DOHH2 (cell line): ENCODE results near the gene TMEM186.
"Not testable (repeated sequence)": the region's sequence is repeated elsewhere in the genome, so short reads cannot be mapped to it uniquely, and the experiment has no call there.

Experiments used
- H3F3A ChIP-seq: fragments of 200-600 bp; sonication (generic), shearing (Covaris generic); 2 replicates; pipeline ENCODE4 v1.6.0; 2016; ENCODE audit warnings: antibody characterized with exemption, mild to moderate bottlenecking; ENCODE audit not compliant: control insufficient read depth, insufficient read depth
- H3K27ac ChIP-seq: fragments of 200-600 bp; sonication (generic); 2 replicates; pipeline ENCODE4 v1.5.1; 2014; ENCODE audit warnings: low read depth, mild to moderate bottlenecking, low read length, moderate library complexity
- H3K27me3 ChIP-seq: fragments of 200-600 bp; sonication (generic); 2 replicates; pipeline ENCODE4 v1.6.1; 2014; ENCODE audit warnings: mild to moderate bottlenecking, low read length, mixed read lengths; ENCODE audit not compliant: control insufficient read depth
- H3K36me3 ChIP-seq: fragments of 200-600 bp; sonication (generic); 2 replicates; pipeline ENCODE4 v1.6.1; 2014; ENCODE audit warnings: mild to moderate bottlenecking, low read length, moderate library complexity, mixed read lengths; ENCODE audit not compliant: control insufficient read depth
- H3K4me1 ChIP-seq: fragments of 200-600 bp; sonication (generic); 2 replicates; pipeline ENCODE4 v1.6.1; 2014; ENCODE audit warnings: mild to moderate bottlenecking, low read length, mixed read lengths; ENCODE audit not compliant: control insufficient read depth
- H3K4me2 ChIP-seq: fragments of 200-600 bp; sonication (generic); 2 replicates; pipeline ENCODE4 v1.6.0; 2014; ENCODE audit warnings: mild to moderate bottlenecking, low read length, moderate library complexity
- H3K4me3 ChIP-seq: fragments of 200-600 bp; sonication (generic); 2 replicates; pipeline ENCODE4 v1.5.1; 2014; ENCODE audit warnings: mild to moderate bottlenecking, low read length, mixed read lengths
- H3K79me2 ChIP-seq: fragments of 200-600 bp; sonication (generic); 2 replicates; pipeline ENCODE4 v1.6.1; 2014; ENCODE audit warnings: mild to moderate bottlenecking, low read length, mixed read lengths; ENCODE audit not compliant: control insufficient read depth
- H3K9me2 ChIP-seq: fragments of 200-600 bp; sonication (generic); replicated peaks from 2 replicates; pipeline ENCODE4 v1.6.1; 2014; ENCODE audit warnings: mild to moderate bottlenecking, low read length, mixed read lengths; ENCODE audit not compliant: control insufficient read depth
- H3K9me3 ChIP-seq: fragments of 200-600 bp; sonication (generic); 2 replicates; pipeline ENCODE4 v1.6.1; 2014; ENCODE audit warnings: antibody characterized with exemption, low read length, mixed read lengths; ENCODE audit not compliant: control insufficient read depth, insufficient read depth
- H4K20me1 ChIP-seq: fragments of 200-600 bp; sonication (generic); 2 replicates; pipeline ENCODE4 v1.6.0; 2014; ENCODE audit warnings: low read depth, mild to moderate bottlenecking, antibody characterized with exemption, low read length, moderate library complexity; ENCODE audit not compliant: control insufficient read depth, insufficient read depth
- CTCF ChIP-seq: fragments of 200-600 bp; sonication (generic); IDR thresholded peaks from one replicate; pipeline ENCODE4 v1.5.1; 2014; ENCODE audit warnings: antibody characterized with exemption, mild to moderate bottlenecking, low read depth, low read length; ENCODE audit not compliant: poor library complexity, severe bottlenecking
- EZH2phosphoT487 ChIP-seq: fragments of 200-600 bp; sonication (generic); IDR thresholded peaks from 2 replicates; pipeline ENCODE4 v1.6.1; 2017; ENCODE audit warnings: borderline replicate concordance, mild to moderate bottlenecking, antibody characterized with exemption, low read length, moderate library complexity, mixed read lengths

Gene TMEM186

DNA sequence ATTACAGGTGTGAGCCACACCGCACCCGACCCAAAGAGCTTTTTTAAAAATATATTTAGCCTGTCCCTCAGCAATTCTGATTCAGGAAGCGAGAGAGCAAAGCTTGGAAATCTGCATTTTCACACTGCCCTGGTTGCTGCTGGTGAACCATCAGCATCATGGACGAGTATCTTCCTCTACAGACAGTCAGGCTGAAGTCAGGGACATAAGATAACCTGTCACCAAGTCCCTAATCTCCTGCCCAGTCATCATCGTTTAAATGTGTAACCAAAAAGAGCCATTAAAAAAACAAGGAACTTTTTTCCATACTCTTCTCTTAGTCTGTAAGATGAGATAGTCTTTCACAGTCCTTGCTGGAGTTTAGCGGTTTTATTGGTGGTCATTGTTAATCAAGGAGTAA is 6.9 kb upstream of the TMEM186 start:
- Histone ChIP-seq H3K27ac (no peak overlapping the region), H3K4me3 (no peak overlapping the region), H3K4me2 (no peak overlapping the region), H3K4me1 (peaks cover 11% of the 10 kb centered on the region), H3K9me2 (no peaks in the 10 kb centered on the region), H3F3A (no peaks in the 10 kb centered on the region), H3K79me2 (peaks cover 76% of the 10 kb centered on the region), H3K27me3 (no peaks in the 10 kb centered on the region), H3K9me3 (no peaks in the 10 kb centered on the region), H4K20me1 (peaks cover 13% of the 10 kb centered on the region; the same call in 1 of the 2 replicates), H3K36me3 (peaks cover 90% of the 10 kb centered on the region)
- TF ChIP-seq EZH2phosphoT487: no peak
- TF ChIP-seq CTCF: no peak

DNA sequence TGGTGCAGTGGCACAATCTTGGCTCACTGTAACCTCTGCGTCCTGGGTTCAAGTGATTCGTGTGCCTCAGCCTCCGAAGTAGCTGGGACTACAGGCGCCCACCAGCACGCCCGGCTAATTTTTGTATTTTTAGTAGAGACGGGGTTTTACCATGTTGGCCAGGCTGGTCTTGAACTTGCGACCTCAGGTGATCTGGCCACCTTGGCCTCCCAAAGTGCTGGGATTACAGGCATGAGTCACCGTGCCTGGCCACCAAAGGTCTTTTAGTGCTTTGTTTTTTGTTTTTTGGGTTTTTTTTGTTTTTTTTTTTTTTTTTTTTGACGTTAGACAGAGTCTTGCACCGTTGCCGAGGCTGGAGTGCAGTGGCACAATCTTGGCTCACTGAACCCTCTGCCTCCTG is 6.3 kb upstream of the TMEM186 start:
- H3K9me3 ChIP-seq, H3K27me3 ChIP-seq, H3K9me2 ChIP-seq, H3F3A ChIP-seq, H3K27ac ChIP-seq, H3K4me3 ChIP-seq, H3K4me2 ChIP-seq: not testable (repeated sequence)
- Histone ChIP-seq H3K4me1 (peaks cover 17% of the 10 kb centered on the region), H3K36me3 (peaks cover 90% of the 10 kb centered on the region), H3K79me2 (peaks cover 77% of the 10 kb centered on the region), H4K20me1 (peaks cover 19% of the 10 kb centered on the region; the same call in 1 of the 2 replicates)

- Histone ChIP-seq H4K20me1 (peaks cover 19% of the 10 kb centered on the region), H3K27ac (no peak overlapping the region), H3K9me3 (no peaks in the 10 kb centered on the region), H3K4me1 (peaks cover 22% of the 10 kb centered on the region), H3K27me3 (no peaks in the 10 kb centered on the region), H3K36me3 (peaks cover 82% of the 10 kb centered on the region), H3K4me3 (no peak overlapping the region), H3K9me2 (no peaks in the 10 kb centered on the region), H3K79me2 (peaks cover 94% of the 10 kb centered on the region), H3K4me2 (no peak overlapping the region), H3F3A (no peaks in the 10 kb centered on the region)
- TF ChIP-seq EZH2phosphoT487: no peak
- TF ChIP-seq CTCF: no peak
Observed at GRCh38 chr16:8801701-8802100, 4.3 kb upstream of the TMEM186 start.

DNA sequence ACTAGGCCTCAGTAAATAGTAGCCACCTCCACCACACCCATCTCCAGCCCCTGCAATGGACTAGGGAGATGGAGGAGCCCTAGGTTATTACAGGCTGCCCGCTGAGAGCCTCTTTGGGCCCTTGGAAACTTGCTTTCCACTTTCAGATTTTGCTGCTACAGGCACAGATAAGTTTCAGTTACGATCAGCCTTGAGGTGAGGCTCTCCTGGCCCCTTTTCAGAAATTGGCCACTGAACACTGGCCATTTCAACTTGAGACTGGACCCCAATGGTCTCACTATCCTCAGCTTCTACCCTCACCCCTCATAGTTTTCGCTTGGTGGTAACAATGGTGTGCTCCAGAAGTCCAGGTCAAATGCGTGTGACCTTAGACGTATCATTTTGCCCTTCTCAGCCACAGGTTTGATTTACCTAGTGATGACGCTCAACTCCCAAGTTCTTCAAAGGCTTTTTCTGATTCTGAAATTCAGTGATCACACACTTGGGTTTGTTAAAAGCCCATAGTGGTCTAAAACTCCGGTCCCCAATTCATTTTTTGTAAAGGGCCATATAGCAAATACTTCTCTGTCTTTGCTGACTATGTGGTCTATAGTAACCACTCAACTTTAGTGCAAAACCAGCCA is 1.2 kb upstream of the TMEM186 start:
- H3K27me3 ChIP-seq: no peaks in the 10 kb centered on the region
- peaks cover 71% of the 10 kb centered on the region for H3K36me3 ChIP-seq
- H3K9me2 ChIP-seq: no peaks in the 10 kb centered on the region
- H3K9me3 ChIP-seq: no peaks in the 10 kb centered on the region
- H3K4me3 ChIP-seq: peak overlapping the region; percentile 95
- H3F3A ChIP-seq: no peaks in the 10 kb centered on the region
- no peak for TF ChIP-seq EZH2phosphoT487
- no peak for TF ChIP-seq CTCF
- H3K4me1 ChIP-seq: peaks cover 35% of the 10 kb centered on the region
- H4K20me1 ChIP-seq: peaks cover 19% of the 10 kb centered on the region
- peak overlapping the region; percentile 98 for H3K4me2 ChIP-seq
- peak overlapping the region; percentile 35 for H3K27ac ChIP-seq
- H3K79me2 ChIP-seq: peaks cover 92% of the 10 kb centered on the region
